Measurements from ENCODE around the gene LDAF1. TPM values are rescaled to one million over a fixed set of nuclear protein-coding genes. Genes with fewer than 3 reads are reported as not detected.

LDAF1 gene
- 10 to 100 TPM; 23.7 to 39.3 TPM for total RNA-seq

GRCh38 chr16:21158208-21159110 lies at the start of gene LDAF1:
TSS of gene LDAF1 (plus strand) at chr16:21158674. CDS start at chr16:21161183, 2,509 bp downstream.

GRCh38 chr16:21150375-21151001 lies 8.0 kb upstream of the LDAF1 start, which contains the start of gene DNAH3:
TSS of gene DNAH3 (minus strand) at chr16:21150846. CDS start at chr16:21150319, 527 bp downstream.

GRCh38 chr16:21211486-21211885 lies 53.0 kb downstream of the LDAF1 start, which contains the start of gene ZP2:
TSS of gene ZP2 (minus strand) at chr16:21211574. CDS start at chr16:21211547, 27 bp downstream.

Other genes with a start within 250 kb of the LDAF1 start
- gene DNAH3, start 7.8 kb upstream of the LDAF1 start, total RNA-seq, result under 1 TPM in 1 of 2 donors, not detected in 1; under 0.01 TPM
- gene ZP2, start 52.9 kb downstream of the LDAF1 start, total RNA-seq, result not detected
- gene ANKS4B, start 75.0 kb downstream of the LDAF1 start, total RNA-seq, result not detected
- gene CRYM, start 119.6 kb downstream of the LDAF1 start, total RNA-seq, result 1 to 10 TPM in 1 of 2 donors, under 1 TPM in 1; 0.67 to 1.4 TPM

All from melanocyte of skin (primary cell).